CD4-positive, alpha-beta T cell treated with Interleukin-15 for 4 hours (primary cell): Measurements from ENCODE around the gene HMGXB3.

Experiments
- DNase-seq: peaks from one replicate; pipeline ENCODE4 v3.0.0-alpha.2; 2020; ENCODE audit warnings: low spot score

Gene HMGXB3

DNA sequence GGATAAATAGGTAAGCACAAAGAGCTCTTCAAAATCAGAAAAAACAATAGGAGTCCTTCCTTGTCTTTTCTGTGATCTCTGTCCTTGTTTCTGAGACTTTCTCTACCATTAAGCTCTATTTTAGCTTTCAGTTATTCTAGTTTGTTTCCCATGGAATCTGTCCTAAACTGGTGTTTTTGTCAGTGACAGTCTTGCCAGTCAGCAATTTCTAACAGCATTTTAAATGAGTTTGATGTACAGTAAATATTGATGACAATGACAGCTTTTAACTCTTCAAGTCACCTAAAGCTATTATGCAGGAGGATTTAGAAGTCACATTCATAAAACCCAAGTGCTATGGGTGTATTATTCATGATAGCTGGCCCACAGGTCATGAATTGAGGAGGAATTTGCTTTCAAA is 18.0 kb upstream of the HMGXB3 start:
- no peak for DNase-seq

DNA sequence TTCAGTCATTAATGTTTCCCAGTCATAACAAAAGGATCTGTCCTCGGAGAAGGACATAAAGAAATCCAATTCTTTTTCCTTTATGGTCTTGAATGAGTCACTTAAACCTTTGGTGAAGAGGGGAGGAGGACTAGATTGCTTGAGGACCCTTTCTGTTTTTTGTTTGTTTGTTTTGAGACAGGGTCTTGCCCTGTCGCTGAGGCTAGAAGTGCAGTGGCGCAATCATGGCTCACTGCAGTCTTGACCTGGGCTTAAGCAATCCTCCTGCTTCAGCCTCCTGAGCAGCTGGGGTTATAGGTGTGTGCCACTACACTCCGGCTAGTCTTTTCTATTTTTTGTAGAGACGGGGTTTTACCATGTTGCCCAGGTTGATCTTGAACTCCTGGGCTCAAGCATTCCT is 12.4 kb upstream of the HMGXB3 start:
- no peak for DNase-seq

DNA sequence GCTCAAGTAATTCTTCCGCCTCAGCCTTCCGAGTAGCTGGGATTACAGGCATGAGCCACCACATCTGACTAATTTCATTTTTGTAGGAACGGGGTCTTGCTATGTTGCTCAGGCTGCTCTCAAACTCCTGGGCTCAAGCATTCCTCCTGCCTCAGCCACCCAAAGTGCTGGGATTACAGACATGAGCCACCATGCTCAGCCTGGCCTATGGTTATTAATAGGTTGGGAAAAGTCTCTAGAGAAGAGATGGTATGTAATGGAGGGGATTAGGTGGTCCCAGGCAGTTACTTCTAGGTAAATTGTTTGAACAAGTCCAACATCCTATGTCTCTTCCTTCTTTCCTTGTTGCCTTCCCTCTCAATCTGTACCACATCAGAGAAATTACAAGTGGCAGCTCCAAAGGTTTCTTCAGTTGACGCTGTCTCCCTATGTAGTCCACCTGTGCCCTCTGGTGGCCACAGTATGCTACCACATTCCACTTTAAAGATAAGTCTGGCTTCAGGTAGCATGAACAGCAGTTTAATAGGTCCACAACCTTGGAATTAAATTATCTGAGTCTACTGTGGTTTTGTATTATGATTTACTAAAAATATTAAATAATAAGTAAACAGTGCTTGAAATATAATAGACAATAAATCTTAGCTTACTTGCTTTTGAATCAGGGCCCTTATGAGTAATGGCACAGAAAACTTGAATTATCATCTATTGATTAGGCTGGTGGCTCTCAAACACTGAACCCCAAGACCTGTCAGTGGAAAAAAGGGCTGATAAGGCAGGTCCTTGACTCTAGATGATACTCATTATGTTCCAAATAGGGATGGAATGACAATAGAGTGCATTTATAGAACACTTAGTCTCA is 9.8 kb upstream of the HMGXB3 start:
- peak; percentile 74 for DNase-seq

DNA sequence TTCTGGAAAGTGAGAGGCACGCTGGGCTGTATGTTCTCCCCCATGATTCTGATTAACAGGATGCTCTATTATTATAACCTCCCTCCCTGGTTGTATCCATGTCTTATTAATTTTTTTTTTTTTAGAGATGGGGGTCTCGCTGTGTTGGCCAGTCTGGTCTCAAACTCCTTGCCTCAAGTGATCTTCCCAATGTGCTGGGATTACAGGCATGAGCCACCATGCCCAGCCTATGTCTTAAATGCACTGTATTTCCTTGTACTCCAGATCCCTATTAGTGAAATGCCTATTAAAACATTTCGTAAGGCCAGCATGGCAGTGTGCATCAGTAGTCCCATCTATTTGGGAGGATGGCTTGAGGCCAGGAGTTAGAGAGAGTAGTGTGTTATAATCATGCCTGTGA is 7.1 kb upstream of the HMGXB3 start:
- DNase-seq: no peak

DNA sequence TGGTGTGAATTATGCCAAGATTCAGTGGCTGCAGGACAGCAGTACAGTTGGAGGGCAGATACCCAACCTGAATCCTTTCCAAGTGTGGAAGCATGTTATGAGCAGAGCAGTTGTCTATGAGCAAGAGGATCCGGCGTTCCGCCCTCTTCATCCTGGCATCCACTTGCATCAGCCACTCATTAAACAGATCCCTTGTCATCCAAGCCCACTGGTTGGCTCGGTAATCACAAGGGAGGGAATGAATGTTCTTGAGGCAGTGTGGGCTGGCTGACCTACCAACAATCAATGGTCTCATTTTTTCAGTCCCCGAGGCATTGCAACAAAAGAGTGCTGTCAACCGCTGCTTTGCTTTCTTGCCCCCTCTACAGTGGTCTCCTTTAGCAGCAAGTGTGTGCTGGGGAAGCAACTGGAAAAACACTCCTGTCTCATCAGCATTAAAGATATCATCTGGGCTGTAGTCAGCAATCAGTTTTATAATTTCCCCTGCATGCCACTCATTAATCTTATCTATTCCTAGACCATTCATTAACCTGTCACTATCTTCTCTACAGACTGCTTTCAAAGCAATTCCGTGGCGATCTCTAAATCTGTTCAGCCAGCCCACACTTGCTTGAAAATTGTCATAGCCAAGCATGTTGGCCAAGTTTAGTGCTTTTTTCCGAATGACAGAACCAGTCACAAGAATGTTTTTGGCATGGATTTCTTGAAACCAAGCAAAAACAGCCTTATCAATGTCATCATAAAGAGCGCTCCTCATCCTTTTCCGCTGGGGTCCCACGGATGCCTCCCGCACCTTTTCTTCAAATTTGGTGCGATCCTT is 4.9 kb upstream of the HMGXB3 start:
- DNase-seq: no peak

DNA sequence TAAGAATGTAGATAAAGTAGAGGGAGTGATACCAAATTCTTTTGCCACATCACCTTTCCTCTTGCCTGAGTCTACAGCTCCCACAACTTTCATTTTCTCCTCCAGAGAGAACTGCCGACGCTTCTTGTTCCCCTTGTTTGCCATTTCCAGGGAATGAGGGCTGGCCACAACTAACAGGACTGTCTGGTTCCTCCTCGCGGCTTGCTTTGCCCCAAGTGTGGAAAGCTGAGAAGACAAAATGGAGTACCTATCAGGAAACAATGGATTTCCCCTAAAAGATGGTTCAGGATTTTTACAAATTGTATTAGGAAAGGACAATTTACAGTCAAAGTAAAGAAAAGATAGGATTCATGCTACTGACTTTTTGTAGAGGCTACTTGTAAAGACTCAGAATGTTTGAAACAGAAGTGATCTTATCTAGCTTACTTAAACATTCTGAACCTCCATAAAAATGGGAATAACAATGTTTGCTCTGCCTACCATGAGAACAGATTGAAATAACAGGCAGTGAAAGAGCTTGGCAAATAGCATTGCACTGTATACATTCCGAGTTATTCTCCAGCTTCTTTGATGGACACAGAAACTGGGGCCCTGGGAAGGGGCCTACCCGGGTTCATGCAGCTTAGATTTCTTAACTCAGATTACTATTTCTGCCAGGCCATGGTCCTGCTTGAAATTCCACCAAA is 4.2 kb upstream of the HMGXB3 start:
- DNase-seq: no peak

DNA sequence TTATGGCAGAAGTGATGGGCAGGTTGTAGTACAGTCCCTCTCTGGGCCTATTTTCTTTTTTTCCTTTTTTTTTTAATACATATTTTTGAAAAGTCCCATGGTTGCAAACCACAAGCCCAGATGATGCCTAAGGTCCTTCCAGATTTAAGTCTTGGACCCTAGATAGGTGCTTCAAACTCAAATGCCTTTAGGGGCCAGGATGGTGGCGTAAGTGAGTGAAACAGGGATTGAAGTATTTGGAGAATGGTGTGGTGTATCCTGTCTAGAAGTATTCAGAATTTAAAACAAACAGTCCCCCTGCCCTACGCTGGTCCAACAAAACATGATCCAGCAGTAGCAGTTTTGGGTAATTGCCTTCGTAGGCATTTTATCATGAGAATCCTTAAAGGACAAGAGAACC is 2.3 kb upstream of the HMGXB3 start:
- no peak for DNase-seq

DNA sequence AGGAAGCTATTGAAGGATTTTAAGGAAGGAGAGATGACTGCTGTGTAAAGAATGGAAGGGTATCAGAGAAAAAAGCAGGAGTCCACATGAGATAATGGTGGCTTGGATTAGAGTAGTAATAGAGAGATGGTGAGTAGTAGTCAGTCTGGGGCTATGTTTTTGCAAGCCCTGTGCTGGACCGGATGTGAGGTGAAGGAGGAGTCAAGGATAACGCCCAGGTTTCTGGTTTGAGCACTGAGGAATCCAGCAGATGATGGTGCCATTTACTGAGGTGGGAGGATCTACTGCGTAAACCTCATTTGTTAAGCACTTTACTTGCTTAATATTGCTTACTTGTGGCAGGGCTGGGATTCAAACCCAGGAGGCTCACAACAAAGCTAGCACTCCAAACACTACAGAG is 1.2 kb upstream of the HMGXB3 start:
- DNase-seq: no peak

DNA sequence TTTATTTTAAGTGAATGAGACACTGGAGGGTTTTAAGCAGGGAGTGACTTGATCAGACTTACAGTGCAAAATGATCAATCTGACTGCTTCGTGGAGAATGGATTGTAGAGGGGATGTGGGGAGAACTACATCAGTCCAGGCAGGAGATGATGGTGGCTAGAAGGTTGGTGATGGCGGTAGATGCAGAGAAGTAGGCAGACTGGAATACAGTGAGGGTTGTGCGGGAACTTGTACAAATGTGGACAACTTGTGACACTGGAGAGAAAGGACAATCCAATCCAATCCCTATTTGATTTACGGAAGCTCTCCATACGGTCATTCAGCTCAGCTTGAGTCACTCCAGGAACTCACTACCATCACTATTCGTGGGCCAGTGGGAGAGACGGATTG is 678 bp upstream of the HMGXB3 start:
- no peak for DNase-seq

DNA sequence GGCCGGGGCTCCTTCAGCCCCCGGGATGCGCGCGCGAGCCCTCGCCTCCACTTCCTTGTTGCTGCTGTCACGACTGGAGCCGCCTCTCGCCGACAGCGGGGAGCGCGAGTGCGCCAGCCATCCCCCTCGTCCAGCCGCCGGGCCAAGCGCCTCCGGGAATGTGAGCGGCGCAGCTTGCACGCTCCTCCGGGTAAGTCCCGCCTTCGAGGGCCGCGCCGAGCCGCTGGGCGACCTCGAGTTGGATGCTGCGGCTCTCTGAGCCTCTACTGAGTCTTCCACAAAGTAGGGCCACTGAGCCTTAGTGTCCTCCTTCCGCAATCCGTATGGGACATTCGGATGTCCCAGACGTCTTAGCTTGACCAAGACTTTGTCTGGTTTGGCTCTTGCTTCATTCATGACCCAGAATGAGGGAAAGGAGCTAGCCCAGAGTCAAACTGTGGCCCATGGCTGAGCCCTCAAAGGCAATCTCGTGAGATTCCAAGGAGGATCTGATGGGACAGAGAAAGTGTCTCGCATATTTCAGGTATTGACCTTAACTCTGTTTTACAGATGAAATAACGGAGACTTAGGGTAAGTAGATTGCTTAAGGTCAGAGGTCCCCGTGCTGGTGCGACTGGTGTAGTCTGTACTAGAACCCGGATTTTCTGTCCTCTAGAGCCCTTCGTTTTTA is 586 bp downstream of the HMGXB3 start:
- DNase-seq: peak; percentile 12

DNA sequence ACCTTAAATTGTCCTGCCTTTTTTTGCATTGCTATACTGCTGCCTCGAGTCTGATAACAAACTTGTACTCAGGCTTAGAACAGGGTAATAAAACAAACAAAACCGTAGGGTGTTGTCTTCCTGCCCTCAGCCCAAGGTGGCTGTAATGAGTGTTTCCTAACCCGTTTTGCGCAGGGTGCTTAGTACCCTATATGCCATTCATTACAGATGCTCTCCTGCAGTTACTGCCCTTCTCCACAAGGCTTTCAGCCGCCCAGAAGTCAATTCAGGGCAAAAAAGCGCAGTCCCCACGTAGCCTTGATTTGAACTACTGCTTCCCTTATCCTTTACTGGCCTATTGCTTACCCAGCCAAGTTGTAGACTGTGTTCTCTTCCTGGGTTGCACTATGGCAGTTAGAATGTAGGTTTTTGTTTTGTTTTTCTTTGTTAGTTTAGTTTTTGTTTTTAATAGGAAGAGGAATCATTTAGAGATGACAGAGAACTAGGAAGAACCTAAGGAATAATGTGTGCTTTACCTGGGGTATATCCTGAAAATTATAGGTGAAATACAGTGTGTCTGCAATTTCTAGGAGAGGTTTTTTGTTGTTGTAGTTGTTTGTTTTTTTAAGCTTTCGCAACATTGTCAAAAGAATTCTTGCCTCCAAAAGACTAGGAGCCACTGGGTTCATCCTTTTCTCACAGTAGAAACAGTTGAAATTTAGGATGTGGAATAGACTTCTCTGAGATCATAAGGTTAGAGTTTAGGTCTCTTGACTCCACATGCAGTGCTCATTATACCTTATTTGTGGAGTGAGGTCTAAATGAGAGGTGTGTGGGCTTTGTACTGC is 1.3 kb downstream of the HMGXB3 start:
- DNase-seq: peak; percentile 68

DNA sequence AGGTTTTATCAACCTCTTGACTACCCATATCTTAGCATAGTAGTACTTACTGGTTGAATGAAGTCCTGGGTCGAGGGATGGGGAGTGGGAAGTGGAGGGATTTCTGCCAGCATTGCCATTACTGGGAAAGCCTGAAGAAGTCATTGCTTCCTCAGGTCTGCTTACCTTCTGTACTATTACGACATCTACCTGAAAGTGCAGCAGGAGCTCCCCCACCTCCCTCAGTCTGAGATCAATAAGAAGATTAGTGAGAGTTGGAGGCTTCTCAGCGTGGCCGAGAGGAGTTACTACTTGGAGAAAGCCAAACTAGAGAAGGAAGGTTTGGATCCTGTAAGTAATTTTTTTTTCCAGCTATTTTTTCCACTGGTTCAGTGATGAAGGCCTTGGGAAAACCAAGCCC is 5.8 kb downstream of the HMGXB3 start:
- no peak for DNase-seq

DNA sequence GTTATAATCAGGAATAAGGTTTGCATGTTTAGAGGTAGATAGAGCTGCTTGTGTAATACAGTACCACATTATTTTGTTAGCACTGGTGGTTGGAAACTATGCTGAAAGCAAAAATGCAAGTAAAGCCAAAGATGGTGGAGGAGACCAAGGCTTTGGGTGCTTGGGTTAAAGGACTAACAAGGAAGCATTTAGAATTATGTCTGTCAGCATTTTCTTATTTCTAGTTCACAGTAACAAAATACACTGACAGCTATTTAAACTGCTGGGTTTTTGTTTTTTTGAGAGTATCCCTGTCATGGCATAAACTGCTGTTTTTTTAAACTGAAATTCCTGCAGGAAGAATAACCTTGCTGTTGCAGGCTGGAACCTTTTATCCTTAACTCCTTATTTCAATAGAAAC is 6.5 kb downstream of the HMGXB3 start:
- no peak for DNase-seq

DNA sequence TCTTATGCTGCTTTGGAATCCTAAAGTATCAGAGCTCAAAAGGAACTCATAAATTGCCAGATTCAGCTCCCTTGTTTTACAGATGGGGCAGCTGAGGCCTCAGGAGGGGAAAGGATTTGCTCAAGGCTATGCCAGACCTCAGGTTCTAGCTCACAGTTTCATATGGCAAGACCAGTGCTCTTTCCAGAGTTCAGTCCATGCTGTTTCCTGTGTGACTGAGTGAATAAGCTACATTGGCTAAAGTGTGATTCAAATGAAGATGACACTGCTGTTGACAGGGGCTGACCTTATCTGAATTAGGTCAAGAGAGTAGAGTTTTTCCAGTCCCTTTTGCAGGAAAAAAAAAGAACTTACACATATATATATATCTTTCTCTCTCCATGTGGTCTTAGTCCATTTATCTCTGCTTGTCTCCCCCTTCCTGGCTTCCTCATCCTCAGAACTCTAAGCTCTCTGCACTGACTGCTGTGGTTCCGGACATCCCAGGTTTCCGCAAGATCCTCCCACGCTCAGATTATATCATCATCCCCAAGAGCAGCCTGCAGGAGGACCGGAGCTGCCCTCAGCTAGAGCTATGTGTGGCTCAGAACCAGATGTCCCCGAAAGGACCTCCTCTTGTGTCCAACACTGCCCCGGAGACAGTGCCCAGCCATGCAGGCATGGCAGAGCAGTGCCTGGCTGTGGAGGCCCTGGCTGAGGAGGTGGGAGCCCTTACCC is 9.3 kb downstream of the HMGXB3 start:
- DNase-seq: no peak

DNA sequence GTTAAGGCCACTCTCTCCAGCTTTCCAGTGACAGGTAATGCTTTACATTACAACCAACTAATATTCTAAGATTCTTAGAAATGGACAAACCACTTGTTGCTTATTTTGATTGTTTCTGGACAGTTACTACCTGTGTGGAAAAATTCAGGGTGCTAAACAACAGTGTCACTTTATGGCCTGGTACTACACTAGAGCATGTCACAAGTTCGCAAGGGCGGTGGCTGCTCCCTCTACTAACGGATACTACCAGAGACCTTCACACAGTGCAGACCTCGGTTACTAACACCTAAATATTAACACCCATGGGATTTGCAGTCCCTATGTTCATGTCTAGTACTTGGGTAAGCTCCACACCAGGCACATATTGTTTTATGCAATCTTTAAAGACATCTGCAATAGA is 13.4 kb downstream of the HMGXB3 start:
- DNase-seq: no peak

DNA sequence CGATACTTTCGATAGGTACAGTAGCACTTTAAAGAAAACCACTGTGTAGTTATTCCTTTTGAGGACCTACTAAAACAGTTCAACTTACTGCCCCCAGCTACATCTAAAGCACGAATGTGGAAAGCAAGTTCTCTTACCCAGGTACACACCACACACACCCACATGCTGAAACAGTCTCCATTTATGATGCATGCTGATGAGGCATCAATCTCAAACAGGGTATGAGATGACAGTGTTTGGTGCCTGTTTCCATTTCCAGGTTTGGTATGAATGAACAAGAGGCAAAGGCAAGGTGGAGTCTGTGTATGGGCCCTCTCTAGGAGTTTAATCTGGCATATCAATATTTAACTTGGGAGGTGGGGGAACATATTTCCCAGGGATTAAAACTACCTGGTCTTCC is 13.9 kb downstream of the HMGXB3 start:
- no peak for DNase-seq

DNA sequence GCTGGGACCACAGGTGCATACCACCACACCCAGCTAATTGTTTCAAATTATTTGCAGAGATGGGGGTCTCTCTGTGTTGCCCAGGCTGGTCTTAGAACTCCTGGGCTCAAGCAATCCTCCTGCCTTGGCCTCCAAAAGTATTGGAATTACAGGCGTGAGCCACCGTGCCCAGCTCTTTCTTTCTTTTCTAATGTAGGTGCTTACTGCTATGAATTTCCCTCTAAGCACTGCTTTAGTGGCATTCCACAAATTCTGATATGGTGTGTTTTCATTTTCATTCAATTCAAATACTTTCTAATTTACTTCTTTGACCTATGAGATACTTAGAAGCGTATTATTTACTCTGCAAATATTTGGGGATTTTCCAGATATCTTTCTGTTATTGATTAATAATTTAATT is 14.9 kb downstream of the HMGXB3 start:
- DNase-seq: no peak

DNA sequence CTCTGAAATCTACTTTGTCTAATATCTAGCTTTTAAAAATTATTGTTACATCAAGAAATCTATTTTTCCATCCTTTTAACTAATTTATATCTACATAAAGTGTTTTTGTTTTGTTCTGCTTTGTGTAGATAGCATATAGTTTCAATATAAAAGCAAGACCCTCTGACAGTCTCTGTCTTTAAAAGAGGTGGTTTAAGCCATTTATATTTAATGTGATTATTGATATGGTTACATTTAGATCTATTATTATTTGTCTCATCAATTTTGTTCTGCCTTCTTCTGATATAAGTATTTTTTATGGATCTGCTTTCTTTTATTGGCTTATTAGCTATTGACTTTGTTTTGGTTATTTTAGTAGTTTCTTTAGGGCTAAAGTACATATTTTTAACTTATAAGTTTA is 16.0 kb downstream of the HMGXB3 start:
- no peak for DNase-seq

DNA sequence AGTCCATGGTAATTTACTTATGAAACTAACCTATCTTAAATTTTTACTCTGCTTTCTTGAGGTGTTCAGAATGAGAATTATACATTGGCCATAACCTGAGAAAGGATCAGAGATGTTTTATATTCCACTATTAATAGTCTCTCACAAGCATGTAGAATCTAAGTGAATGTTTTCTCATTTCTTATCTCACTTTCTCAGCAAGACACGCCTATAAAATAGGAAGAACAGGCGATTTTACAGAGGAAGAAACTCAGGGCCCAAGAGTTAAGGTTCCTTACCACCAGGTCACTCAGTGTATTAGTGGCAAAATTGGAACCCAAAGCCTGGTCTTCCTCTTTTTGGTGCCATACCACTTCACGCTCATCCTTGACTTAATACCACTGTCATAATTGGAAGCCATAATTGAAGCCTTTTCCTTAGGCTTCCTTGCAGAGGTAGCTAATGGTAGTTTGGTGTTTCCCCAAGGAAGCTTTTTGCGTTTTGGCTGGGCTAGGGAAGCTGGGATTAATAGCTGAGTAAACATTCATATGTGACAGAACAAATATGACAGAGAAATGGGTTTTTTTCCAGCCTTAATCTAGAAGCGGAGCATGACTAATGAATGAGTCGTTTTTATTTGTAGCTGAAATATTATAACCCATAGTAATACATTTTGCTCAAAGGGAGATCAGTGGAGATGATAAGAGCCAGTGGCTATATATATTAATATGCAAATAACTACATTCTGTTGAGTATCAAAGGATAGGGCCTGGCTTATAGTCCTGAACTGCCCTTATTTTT is 16.9 kb downstream of the HMGXB3 start:
- no peak for DNase-seq

DNA sequence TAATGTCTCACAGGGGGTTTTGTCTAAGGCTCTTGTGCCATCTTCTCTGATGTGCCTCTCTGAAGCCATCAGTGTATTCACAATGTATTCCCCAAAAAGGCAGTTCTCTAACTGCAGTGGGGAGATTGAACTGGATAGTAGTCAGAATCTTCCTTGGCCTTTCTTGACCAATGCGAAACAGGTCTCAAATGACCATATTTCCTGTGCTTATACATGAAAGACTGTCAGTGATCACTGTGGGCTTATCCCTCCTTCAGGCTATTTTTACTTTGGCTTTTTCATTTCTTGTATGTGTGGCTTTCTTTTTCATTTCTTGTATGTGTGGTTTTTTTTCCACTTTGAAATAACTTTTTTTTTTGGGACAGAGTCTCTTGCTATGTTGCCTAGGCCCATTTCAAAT is 19.7 kb downstream of the HMGXB3 start:
- no peak for DNase-seq
